Measurements from ENCODE around the gene MCC. TPM values are rescaled to one million over a fixed set of nuclear protein-coding genes. Genes with fewer than 3 reads are reported as not detected.

Gene MCC
- total RNA-seq, 1 donor from 2014 or later, result 26.9 TPM

GRCh38 chr5:113520899-113521298, 32.6 kb upstream of the MCC start:
- Mint-ChIP-seq H3K4me3 (ENCODE audit: unreplicated experiment) (no peak overlapping the region), H3K27me3 (ENCODE audit: low read depth, unreplicated experiment) (no peaks in the 10 kb centered on the region), H3K27ac (ENCODE audit: unreplicated experiment) (peak overlapping the region; percentile 55), H3K4me1 (ENCODE audit: low read depth, unreplicated experiment) (peaks cover 13% of the 10 kb centered on the region), H3K9me3 (ENCODE audit: unreplicated experiment) (no peaks in the 10 kb centered on the region), H3K36me3 (ENCODE audit: low read depth, unreplicated experiment) (peaks cover 7% of the 10 kb centered on the region)
- peaks cover 3% of the 10 kb centered on the region for H3K4me1 ChIP-seq (ENCODE audit: insufficient read depth, low read length)
- H4K20me1 ChIP-seq (ENCODE audit: insufficient read depth, low read length), result peaks cover 7% of the 10 kb centered on the region
- FAIRE-seq (peak; percentile 52), DNase-seq (ENCODE audit: low read depth) (no peak)
- no peak overlapping the region for H3K9ac ChIP-seq (ENCODE audit: low read length)
- H3K27me3 ChIP-seq (ENCODE audit: insufficient read depth, low read length), result no peaks in the 10 kb centered on the region
- TF ChIP-seq CTCF (IDR thresholded peaks at IDR 0.05; ENCODE audit: insufficient read depth, low read depth, low read length) (no peak), EZH2 (IDR thresholded peaks at IDR 0.05; ENCODE audit: insufficient read depth, low read length) (no peak)
- H2AFZ ChIP-seq (ENCODE audit: low read depth, low read length), result no peak overlapping the region
- H3K36me3 ChIP-seq (ENCODE audit: insufficient read depth, low read length), result no peaks in the 10 kb centered on the region
- H3K4me2 ChIP-seq (ENCODE audit: low read length), result no peak overlapping the region
- no peak overlapping the region for H3K27ac ChIP-seq (ENCODE audit: low read depth, low read length)
- H3K4me3 ChIP-seq (ENCODE audit: insufficient read depth, low read depth, low read length), result no peak overlapping the region
- H3K9me3 ChIP-seq (ENCODE audit: insufficient read depth, low read depth, low read length), result no peaks in the 10 kb centered on the region
- peaks cover 61% of the 10 kb centered on the region for H3K79me2 ChIP-seq (ENCODE audit: insufficient read depth, low read length)

GRCh38 chr5:113520429-113520828, 32.2 kb upstream of the MCC start:
- H3K36me3 ChIP-seq (ENCODE audit: insufficient read depth, low read length), result no peaks in the 10 kb centered on the region
- DNase-seq (ENCODE audit: low read depth) (peak; percentile 64), FAIRE-seq (no peak)
- Mint-ChIP-seq H3K27me3 (ENCODE audit: low read depth, unreplicated experiment) (no peaks in the 10 kb centered on the region), H3K4me3 (ENCODE audit: unreplicated experiment) (no peak overlapping the region), H3K9me3 (ENCODE audit: unreplicated experiment) (no peaks in the 10 kb centered on the region), H3K4me1 (ENCODE audit: low read depth, unreplicated experiment) (peaks cover 13% of the 10 kb centered on the region), H3K36me3 (ENCODE audit: low read depth, unreplicated experiment) (peaks cover 7% of the 10 kb centered on the region), H3K27ac (ENCODE audit: unreplicated experiment) (peak overlapping the region; percentile 55)
- H3K27ac ChIP-seq (ENCODE audit: low read depth, low read length), result no peak overlapping the region
- H3K9me3 ChIP-seq (ENCODE audit: insufficient read depth, low read depth, low read length), result no peaks in the 10 kb centered on the region
- H3K4me1 ChIP-seq (ENCODE audit: insufficient read depth, low read length), result peaks cover 3% of the 10 kb centered on the region
- no peak overlapping the region for H2AFZ ChIP-seq (ENCODE audit: low read depth, low read length)
- peaks cover 62% of the 10 kb centered on the region for H3K79me2 ChIP-seq (ENCODE audit: insufficient read depth, low read length)
- peaks cover 7% of the 10 kb centered on the region for H4K20me1 ChIP-seq (ENCODE audit: insufficient read depth, low read length)
- no peak overlapping the region for H3K9ac ChIP-seq (ENCODE audit: low read length)
- no peak overlapping the region for H3K4me2 ChIP-seq (ENCODE audit: low read length)
- TF ChIP-seq CTCF (IDR thresholded peaks at IDR 0.05; ENCODE audit: insufficient read depth, low read depth, low read length) (no peak), EZH2 (IDR thresholded peaks at IDR 0.05; ENCODE audit: insufficient read depth, low read length) (no peak)
- H3K4me3 ChIP-seq (ENCODE audit: insufficient read depth, low read depth, low read length), result no peak overlapping the region
- H3K27me3 ChIP-seq (ENCODE audit: insufficient read depth, low read length), result no peaks in the 10 kb centered on the region

- H3K9me3 ChIP-seq (ENCODE audit: insufficient read depth, low read depth, low read length), result no peaks in the 10 kb centered on the region
- no peak for DNase-seq (ENCODE audit: low read depth)
- Mint-ChIP-seq H3K9me3 (ENCODE audit: unreplicated experiment) (no peaks in the 10 kb centered on the region), H3K27ac (ENCODE audit: unreplicated experiment) (no peak overlapping the region), H3K36me3 (ENCODE audit: low read depth, unreplicated experiment) (peaks cover 7% of the 10 kb centered on the region), H3K4me3 (ENCODE audit: unreplicated experiment) (no peak overlapping the region), H3K4me1 (ENCODE audit: low read depth, unreplicated experiment) (peaks cover 14% of the 10 kb centered on the region), H3K27me3 (ENCODE audit: low read depth, unreplicated experiment) (no peaks in the 10 kb centered on the region)
- H4K20me1 ChIP-seq (ENCODE audit: insufficient read depth, low read length), result peaks cover 9% of the 10 kb centered on the region
- H3K79me2 ChIP-seq (ENCODE audit: insufficient read depth, low read length), result peaks cover 67% of the 10 kb centered on the region
- H3K27me3 ChIP-seq (ENCODE audit: insufficient read depth, low read length), result no peaks in the 10 kb centered on the region
- peaks cover 6% of the 10 kb centered on the region for H3K4me1 ChIP-seq (ENCODE audit: insufficient read depth, low read length)
- no peak overlapping the region for H3K4me3 ChIP-seq (ENCODE audit: insufficient read depth, low read depth, low read length)
- H2AFZ ChIP-seq (ENCODE audit: low read depth, low read length), result no peak overlapping the region
- no peak overlapping the region for H3K4me2 ChIP-seq (ENCODE audit: low read length)
- no peak overlapping the region for H3K27ac ChIP-seq (ENCODE audit: low read depth, low read length)
- TF ChIP-seq EZH2 (IDR thresholded peaks at IDR 0.05; ENCODE audit: insufficient read depth, low read length) (no peak), CTCF (IDR thresholded peaks at IDR 0.05; ENCODE audit: insufficient read depth, low read depth, low read length) (no peak)
- H3K36me3 ChIP-seq (ENCODE audit: insufficient read depth, low read length), result no peaks in the 10 kb centered on the region
- no peak overlapping the region for H3K9ac ChIP-seq (ENCODE audit: low read length)
- FAIRE-seq, result no peak
These were observed 31.2 kb upstream of the MCC start for GRCh38 chr5:113519412-113519811.
